ENCODE data around the gene ADK. TPM values are rescaled to one million over a fixed set of nuclear protein-coding genes. Genes with fewer than 3 reads are reported as not detected.

The ADK gene
- total and polyA plus RNA-seq, 8 donors = 7.2 to 66.1 (median 21.5) TPM

DNA sequence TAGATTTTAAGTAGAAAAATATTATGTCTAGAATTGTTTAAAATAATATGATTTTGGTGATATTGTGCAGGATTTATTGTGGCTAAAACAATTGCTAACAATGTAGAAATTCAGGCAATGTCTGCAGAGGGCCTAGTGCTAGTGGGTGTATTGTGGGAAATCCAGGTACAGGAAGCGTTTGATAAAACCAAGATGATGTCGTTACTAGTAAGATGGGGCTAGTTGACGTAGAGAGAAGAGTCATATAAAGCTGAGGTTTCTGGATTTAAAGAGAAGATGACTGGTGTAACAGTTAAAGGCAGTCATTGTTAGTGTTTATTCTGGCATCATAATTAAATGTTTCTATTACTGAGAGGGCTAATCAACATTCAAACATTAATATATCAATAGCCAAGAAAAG is 43.5 kb downstream of the ADK start:
- Histone ChIP-seq H3K36me3 (no peaks in the 10 kb centered on the region), H3K27me3 (no peaks in the 10 kb centered on the region), H3K27ac (no peak overlapping the region), H3K9me3 (no peaks in the 10 kb centered on the region), H3K4me1 (peaks cover 11 to 18% (median 15%) of the 10 kb centered on the region in 4 donors), H3K4me3 (no peak overlapping the region)
- no peak for DNase-seq
- TF ChIP-seq POLR2A (IDR thresholded peaks at IDR 0.05) (no peak), POLR2AphosphoS5 (IDR thresholded peaks at IDR 0.05) (no peak), EP300 (IDR thresholded peaks at IDR 0.05) (no peak)
- TF ChIP-seq, protein P1, sequence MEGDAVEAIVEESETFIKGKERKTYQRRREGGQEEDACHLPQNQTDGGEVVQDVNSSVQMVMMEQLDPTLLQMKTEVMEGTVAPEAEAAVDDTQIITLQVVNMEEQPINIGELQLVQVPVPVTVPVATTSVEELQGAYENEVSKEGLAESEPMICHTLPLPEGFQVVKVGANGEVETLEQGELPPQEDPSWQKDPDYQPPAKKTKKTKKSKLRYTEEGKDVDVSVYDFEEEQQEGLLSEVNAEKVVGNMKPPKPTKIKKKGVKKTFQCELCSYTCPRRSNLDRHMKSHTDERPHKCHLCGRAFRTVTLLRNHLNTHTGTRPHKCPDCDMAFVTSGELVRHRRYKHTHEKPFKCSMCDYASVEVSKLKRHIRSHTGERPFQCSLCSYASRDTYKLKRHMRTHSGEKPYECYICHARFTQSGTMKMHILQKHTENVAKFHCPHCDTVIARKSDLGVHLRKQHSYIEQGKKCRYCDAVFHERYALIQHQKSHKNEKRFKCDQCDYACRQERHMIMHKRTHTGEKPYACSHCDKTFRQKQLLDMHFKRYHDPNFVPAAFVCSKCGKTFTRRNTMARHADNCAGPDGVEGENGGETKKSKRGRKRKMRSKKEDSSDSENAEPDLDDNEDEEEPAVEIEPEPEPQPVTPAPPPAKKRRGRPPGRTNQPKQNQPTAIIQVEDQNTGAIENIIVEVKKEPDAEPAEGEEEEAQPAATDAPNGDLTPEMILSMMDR (IDR thresholded peaks at IDR 0.05) = no peak
- intact Hi-C loops (cut with DNase I; ENCODE audit: low total_unique reads) = no loop called here
- 71 to 87% (median 80%) methylated on average over 3 of the region's 3 CpGs for WGBS, 5 donors

DNA sequence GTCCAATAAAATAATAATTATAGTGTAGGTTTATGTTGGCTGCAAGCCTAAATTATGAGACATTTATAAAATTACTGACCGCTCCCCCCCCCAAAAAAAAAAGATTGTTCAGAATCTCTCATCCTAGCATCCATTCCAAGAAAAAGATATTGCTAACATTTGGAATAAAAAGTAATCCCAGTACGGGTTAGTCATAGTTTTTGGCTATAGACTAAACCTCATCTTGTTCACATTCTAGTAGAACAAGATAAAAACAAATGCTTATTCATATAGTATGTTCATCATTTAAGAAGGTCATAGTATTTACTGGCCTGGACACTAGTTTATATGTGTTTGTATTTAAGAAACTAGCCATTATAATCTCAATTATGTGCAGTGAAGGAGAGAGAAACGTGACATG is 44.0 kb downstream of the ADK start:
- H3K4me1 ChIP-seq = peaks cover 8 to 13% (median 11%) of the 10 kb centered on the region in 4 donors
- no peaks in the 10 kb centered on the region for H3K36me3 ChIP-seq
- WGBS, 5 donors = 71 to 81% (median 77%) methylated on average over 3 of the region's 3 CpGs
- H3K27ac ChIP-seq = no peak overlapping the region
- peak in 1 of 2 donors; percentile 26 for DNase-seq
- TF ChIP-seq POLR2A (IDR thresholded peaks at IDR 0.05) = no peak
- no peak for TF ChIP-seq POLR2AphosphoS5 (IDR thresholded peaks at IDR 0.05)
- no peak for TF ChIP-seq EP300 (IDR thresholded peaks at IDR 0.05)
- TF ChIP-seq, protein P1 (IDR thresholded peaks at IDR 0.05) = no peak
- H3K9me3 ChIP-seq = no peaks in the 10 kb centered on the region
- no peak overlapping the region for H3K4me3 ChIP-seq
- intact Hi-C loops (cut with DNase I; ENCODE audit: low total_unique reads) = no loop called here
- H3K27me3 ChIP-seq = no peaks in the 10 kb centered on the region

DNA sequence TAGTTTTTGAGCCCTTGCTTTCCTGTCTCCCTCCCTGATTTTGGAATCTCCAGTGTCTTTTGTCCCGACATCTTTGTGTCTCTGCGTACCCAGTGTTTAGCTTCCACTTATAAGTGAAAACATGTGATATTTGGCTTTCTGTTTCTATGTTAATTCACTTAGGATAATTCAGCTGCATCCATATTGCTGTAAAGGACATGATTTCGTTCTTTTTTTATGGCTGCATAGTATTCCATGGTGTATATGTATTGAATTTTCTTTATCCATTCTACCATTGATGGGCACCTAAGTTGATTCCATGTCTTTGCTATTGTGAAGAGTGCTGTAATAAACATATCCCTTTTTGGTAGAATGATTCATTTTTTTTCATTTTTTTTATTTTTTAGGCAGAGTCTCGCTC is 48.3 kb downstream of the ADK start:
- intact Hi-C loops (cut with DNase I; ENCODE audit: low total_unique reads) = no loop called here
- H3K27me3 ChIP-seq = no peaks in the 10 kb centered on the region
- H3K4me1 ChIP-seq = peaks cover 0 to 7% (median 0%) of the 10 kb centered on the region in 4 donors
- no peak overlapping the region for H3K27ac ChIP-seq
- peaks cover 0 to 11% (median 5%) of the 10 kb centered on the region in 4 donors for H3K36me3 ChIP-seq
- no peak for DNase-seq
- 92 to 98% (median 96%) methylated on average over 4 of the region's 4 CpGs for WGBS, 5 donors
- TF ChIP-seq EP300 (IDR thresholded peaks at IDR 0.05) = no peak
- TF ChIP-seq, protein P1 (IDR thresholded peaks at IDR 0.05) = no peak
- TF ChIP-seq POLR2AphosphoS5 (IDR thresholded peaks at IDR 0.05) = no peak
- no peak for TF ChIP-seq POLR2A (IDR thresholded peaks at IDR 0.05)
- H3K9me3 ChIP-seq = no peaks in the 10 kb centered on the region
- no peak overlapping the region for H3K4me3 ChIP-seq

DNA sequence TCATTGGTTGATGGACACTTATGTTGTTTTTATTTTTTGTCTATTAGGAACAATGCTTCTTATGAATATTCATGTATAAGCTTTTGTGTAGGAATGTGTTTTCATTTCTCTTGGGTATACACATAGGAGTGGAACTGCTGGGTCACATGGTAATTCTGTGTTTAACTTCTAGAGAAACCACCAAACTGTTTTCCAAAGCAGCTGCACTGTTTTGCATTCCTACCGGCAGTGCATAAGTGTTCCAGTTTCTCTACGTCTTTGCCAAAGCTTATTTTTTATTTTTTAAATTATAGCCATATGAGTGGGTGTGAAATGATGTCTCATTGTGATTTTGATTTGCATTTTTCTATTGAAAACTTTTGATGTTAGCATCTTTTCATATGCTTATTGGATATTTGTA is 51.3 kb downstream of the ADK start:
- no peak for TF ChIP-seq POLR2A (IDR thresholded peaks at IDR 0.05)
- 77 to 88% (median 84%) methylated on average over 2 of the region's 2 CpGs for WGBS, 5 donors
- Histone ChIP-seq H3K27me3 (no peaks in the 10 kb centered on the region), H3K27ac (no peak overlapping the region), H3K4me3 (no peak overlapping the region), H3K4me1 (peaks cover 0 to 15% (median 9%) of the 10 kb centered on the region in 4 donors), H3K36me3 (peaks cover 0 to 11% (median 8%) of the 10 kb centered on the region in 4 donors), H3K9me3 (no peaks in the 10 kb centered on the region)
- no peak for DNase-seq
- intact Hi-C loops (cut with DNase I; ENCODE audit: low total_unique reads) = no loop called here

DNA sequence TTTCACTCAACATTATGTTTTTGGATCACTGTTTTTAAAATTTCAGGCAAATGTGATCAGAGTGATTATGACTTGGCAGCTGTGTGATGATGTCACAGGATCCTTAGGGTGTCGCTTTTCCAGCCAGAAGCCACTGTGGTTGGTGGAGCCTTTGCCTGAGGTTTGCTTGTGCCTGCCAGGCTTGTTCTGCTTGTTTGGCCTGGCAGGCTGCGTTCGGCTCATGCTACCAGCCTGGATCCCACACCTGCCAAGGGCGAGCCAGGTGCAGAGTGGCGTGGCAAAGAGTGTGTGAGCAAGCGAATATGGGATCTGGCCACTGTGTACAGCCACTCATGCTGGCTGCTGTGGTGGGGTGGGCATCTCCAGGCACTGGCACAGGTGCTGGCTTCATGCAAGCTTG is 55.7 kb downstream of the ADK start:
- H3K9me3 ChIP-seq = no peaks in the 10 kb centered on the region
- WGBS, 5 donors = 36 to 58% (median 51%) methylated on average over 1 to 6 of the region's 6 CpGs
- peaks cover 0 to 8% (median 2%) of the 10 kb centered on the region in 4 donors for H3K36me3 ChIP-seq
- no peaks in the 10 kb centered on the region for H3K27me3 ChIP-seq
- TF ChIP-seq, protein P1 (IDR thresholded peaks at IDR 0.05) = no peak
- TF ChIP-seq EP300 (IDR thresholded peaks at IDR 0.05) (no peak), POLR2AphosphoS5 (IDR thresholded peaks at IDR 0.05) (no peak), POLR2A (IDR thresholded peaks at IDR 0.05) (no peak)
- intact Hi-C loops (cut with DNase I; ENCODE audit: low total_unique reads) = no loop called here
- H3K27ac ChIP-seq = peak overlapping the region in 3 of 5 donors; percentile 48 to 67 (median 55)
- H3K4me1 ChIP-seq = peaks cover 0 to 20% (median 17%) of the 10 kb centered on the region in 4 donors
- H3K4me3 ChIP-seq = no peak overlapping the region
- peak; percentile 19 to 78 for DNase-seq

Measured in stomach (tissue), 9 donors.